Peyer's patch (tissue), 4 donors: ENCODE measurements around the gene IKZF2.

Experiments used
- POLR2A ChIP-seq, 2 donors: fragments of 450-650 bp; IDR thresholded peaks; one replicate each; pipeline ENCODE4 v1.5.1; 2017; ENCODE audit warnings: antibody characterized with exemption in 2 of 2, mild to moderate bottlenecking in 2 of 2, moderate library complexity in 2 of 2
- TF ChIP-seq, protein P1 (sequence below), 6 experiments: fragments of 450-650 bp in 4 of 6; fragments of 200-600 bp in 2 of 6; sonication (generic) in 1 of 6; IDR thresholded peaks; one replicate each; pipeline ENCODE4 v1.5.1; 2017 to 2019; ENCODE audit warnings: antibody characterized with exemption in 6 of 6, mild to moderate bottlenecking in 3 of 6, moderate library complexity in 1 of 6

DNA sequence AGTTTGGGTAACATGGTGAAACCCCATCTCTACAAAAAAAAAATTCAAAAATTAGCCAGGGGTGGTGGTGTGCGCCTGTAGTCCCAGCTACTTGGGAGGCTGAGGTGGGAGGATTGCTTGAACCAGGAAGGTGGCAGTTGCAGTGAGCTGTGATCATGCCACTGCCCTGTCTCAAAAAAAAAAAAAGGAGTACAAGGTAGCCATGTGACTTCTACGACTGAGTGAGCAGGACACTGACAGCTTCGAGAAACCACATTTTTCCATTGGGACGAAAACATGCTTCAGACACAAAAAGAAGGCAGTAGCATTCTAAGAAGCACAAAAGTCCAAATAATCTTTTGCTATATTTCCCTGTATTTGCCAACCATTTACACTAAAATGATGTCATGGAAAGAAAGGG is 19.7 kb upstream of the IKZF2 start:
- no peak for TF ChIP-seq POLR2A (IDR thresholded peaks at IDR 0.05)
- TF ChIP-seq, protein P1, sequence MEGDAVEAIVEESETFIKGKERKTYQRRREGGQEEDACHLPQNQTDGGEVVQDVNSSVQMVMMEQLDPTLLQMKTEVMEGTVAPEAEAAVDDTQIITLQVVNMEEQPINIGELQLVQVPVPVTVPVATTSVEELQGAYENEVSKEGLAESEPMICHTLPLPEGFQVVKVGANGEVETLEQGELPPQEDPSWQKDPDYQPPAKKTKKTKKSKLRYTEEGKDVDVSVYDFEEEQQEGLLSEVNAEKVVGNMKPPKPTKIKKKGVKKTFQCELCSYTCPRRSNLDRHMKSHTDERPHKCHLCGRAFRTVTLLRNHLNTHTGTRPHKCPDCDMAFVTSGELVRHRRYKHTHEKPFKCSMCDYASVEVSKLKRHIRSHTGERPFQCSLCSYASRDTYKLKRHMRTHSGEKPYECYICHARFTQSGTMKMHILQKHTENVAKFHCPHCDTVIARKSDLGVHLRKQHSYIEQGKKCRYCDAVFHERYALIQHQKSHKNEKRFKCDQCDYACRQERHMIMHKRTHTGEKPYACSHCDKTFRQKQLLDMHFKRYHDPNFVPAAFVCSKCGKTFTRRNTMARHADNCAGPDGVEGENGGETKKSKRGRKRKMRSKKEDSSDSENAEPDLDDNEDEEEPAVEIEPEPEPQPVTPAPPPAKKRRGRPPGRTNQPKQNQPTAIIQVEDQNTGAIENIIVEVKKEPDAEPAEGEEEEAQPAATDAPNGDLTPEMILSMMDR (IDR thresholded peaks at IDR 0.05) = no peak
